GM15510 (cell line): Measurements from ENCODE around the gene WNT6.

Experiments
- POLR2A ChIP-seq: IDR thresholded peaks from 3 replicates; pipeline ENCODE4 v1.6.1; 2011; ENCODE audit warnings: borderline replicate concordance; ENCODE audit not compliant: insufficient read length; ENCODE audit errors: extremely low read depth

Gene WNT6

DNA sequence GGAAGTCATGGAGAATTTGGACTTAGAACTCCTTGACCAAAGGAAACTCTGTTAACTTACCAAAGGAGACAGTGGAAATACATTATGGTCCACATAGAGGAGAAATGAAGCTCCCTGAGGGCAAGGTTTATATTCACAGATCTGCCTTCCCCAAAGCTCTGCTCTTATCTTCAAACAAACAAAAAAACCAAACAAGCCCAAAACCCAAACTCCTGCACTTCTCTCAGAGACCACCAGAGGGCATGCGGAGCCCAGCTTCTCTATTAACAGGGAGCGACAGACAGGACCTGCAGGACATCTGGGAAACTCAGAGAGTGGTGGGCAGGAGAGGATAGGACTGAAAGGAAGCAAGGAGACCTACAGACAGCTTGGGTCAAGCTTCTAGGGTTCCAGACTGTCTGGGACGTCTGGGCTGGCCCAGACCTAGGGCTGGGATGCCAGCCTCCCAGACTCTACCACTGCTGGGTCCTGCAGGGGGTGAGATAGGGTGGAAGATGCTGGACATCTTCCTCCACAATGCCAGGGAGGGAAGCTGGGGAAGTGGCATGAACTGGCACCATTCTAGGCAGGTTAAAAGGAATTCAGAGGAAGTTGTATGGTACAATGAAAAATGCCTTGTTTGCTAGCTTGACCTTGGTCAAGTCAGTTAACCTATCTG lies 17.1 kb downstream of the WNT6 start:
- TF ChIP-seq POLR2A = no peak

DNA sequence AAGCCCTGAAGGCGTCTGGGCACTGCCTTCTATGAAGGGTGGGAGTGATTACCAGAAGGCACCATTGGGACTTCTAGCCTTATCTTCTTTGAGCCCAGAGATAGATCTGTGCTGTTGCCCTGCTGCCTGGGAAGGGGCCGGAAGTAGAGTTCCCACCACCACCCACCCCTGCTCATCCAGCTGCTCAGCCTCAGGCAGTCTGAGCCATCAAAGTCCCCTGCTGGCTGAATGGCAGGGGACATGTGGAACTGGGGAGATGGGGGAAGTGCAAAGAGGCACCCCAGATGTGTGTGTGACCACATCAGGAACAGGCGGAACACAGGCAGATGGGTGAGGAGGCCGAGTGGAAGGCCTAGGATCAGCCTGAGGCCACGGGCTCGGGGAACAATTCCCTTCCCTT lies 17.7 kb downstream of the WNT6 start:
- TF ChIP-seq POLR2A = no peak

DNA sequence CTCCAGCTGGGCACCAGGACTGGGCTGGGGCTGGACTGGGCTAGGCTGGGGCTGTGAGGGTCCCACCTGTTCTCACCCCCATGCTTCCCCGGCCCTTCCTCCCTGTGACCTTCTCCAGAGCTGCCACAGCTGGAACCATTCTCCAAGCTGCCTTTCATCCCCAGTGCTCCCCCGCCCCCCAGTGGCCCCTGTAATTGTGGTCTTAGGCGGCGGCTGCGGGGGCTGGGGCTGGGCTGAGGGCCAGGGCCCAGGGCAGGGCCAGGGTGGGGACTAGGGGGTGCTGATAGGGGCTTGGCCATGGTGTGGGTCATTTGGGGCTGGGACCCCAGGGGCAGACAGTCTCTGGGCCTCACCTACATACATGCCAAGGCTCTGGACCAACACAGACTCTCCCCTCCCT lies 18.3 kb downstream of the WNT6 start:
- TF ChIP-seq POLR2A = no peak

DNA sequence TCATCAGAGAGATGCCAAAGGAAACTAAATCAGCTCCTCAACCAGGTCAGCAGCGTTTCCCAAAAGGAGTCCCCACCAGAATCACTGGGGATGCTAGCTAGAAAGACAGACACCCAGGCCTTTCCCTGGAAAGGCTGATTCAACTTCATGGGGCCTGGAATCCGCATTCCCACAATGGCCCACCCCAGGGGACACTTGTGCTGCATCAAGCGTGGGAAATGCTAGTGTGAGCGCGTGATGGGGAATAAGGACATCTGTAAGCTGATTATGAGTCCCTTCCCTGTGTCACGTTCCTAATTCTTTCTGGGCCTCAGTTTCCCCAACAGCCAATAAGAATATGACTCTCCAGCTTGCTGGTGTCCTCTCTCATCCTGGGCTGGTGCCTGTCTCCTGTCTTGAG lies 18.9 kb downstream of the WNT6 start:
- no peak for TF ChIP-seq POLR2A

DNA sequence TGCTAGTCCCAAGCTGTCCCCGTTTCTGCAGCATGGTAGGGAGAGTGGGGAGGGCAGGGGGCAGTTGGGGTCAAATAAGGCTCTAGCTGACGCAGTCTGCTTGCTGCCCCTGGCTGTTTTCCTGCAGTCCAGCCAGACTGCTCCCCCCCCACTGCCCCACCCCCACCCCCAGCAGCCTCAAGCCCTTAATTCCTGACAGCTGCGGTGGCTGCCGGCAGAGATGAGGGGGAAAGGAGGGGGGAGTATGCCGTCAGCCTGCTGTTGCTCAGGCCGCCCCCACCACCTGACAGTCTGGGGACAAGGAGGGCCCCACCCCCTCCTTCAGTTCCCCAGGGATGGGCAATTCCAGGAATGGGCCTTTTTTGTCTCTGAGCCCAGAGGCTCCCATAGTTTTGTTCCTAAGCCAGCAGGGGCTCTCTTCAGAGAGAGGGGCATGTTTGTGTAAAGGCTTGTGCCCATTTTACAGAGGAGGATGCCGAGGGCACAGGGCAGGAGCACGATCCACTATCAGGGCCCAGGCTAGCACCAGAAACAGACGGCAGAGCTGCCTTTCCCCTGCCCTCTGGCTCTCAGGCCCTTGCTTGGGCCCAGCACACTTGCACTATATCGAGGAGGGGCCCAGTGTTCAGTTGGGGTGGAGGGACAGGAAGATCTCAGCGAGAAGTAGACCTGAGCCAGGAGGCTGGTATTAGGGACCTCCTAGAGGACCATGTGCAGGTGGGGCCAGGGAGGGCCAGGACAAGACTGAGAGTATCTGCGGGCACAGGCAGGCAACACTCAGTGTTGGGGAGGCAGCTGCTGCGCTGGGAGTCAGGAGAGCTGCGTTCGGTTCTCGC lies 19.5 kb downstream of the WNT6 start:
- no peak for TF ChIP-seq POLR2A

DNA sequence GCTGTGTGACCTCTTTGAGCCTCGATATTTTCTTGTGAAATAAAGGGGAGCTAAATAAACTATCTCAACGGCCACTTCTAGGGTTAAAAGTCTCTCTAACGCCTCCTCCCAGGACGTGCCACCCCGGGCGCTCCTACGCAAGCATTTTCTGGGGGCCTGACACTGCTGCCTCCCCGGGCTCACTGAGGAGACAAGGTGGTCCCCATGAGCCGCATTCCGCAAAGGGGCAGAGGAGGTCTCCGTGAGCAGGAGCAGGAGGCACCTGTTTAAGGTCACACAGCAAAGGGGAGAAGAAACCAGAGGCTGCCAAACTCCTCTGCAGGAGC lies 20.1 kb downstream of the WNT6 start:
- TF ChIP-seq POLR2A = no peak

DNA sequence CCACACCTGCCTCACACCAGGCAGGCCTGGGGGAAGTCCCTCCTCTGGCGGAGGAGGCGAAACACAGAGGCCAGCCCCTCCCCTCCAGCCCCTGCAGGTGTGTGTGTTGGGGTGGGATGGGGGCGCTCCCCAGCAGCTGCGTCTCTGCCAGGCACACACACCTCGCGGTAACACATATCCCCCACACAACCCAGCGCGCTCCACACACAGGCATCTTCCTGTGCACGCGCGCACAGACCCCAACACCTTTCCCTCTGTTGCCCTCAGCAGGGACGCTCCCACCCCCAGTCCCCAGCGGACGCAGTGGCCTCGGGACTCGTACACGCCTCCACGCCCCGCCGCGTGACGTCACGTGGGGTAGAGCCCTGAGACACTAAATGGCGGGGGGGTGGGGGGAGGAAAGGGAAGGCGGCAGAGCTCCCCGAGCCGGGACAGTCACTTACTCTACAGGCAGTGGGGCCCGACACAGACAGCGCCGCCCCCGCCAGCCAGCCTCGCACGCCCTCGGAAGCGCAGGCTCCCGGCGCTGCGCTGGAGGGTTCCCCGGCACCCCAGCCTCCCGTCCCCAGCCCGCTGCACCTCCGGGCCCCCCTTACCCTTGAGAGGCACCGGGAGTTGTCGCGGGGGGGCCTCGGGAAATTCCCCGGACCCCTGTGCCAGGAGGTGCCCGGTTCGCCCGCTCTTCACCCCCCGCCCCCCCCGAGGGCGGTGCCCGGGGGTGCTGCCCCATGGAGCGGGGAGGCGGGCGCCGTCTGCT lies 20.7 kb downstream of the WNT6 start, which contains the start of gene WNT10A:
Gene WNT10A, plus strand, starts transcription at position 751 of the 757 bp plus-strand sequence. CDS start 144 bp downstream, outside the sequence.
- peak; percentile 61 for TF ChIP-seq POLR2A

DNA sequence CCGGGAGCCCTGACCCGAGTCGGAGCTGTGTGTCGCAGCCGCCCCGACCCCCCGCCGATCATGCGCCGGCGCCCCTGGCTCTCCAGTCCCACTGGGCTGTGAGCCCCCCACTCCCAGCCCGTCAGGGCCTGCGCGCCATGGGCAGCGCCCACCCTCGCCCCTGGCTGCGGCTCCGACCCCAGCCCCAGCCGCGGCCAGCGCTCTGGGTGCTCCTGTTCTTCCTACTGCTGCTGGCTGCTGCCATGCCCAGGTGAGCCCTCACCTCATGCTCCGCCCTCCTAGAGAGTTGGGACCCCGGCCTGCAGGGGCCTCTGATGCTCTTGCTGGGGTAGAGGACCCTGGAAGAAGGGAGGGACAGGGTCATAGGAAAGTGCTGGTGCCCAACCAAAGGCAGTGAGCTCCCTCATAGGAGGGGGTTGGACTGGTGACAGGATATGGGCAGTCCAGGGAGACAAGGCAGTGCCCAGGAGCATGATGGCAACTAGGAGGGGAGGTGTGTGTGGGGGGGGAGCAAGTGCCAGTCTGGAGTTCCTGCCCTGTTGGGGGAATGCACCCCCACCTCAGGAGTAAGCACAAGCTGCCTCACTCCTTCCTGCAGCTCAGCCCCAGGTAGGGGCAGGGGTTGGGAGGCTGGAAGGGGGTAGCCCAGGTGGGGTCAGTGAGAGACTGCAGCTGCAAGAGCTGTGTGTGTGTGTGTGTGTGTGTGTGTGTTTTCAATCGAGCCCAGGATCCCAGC lies 21.4 kb downstream of the WNT6 start:
- TF ChIP-seq POLR2A = no peak

DNA sequence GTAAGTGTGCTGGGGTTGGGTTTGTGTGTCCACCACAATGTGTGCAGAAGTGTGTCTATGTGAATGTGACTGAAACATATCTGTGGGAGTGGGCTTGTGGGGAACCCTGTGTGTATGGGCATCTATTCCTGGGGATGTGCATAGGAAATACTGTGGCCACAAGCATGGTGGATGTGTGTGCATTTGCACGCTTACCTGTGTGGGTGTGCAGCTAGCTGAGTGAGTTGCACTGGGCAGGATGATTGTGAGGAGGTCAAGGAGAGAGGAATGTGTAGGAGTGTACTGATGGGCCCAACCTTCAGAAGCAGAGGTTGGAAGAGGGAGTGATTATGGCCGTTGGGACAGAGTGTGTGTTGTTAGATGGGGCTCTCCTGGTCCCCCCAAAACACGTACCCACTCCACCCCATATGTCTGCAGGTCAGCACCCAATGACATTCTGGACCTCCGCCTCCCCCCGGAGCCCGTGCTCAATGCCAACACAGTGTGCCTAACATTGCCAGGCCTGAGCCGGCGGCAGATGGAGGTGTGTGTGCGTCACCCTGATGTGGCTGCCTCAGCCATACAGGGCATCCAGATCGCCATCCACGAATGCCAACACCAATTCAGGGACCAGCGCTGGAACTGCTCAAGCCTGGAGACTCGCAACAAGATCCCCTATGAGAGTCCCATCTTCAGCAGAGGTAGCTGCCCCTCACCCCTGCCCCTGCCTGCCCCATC lies 22.3 kb downstream of the WNT6 start:
- no peak for TF ChIP-seq POLR2A

DNA sequence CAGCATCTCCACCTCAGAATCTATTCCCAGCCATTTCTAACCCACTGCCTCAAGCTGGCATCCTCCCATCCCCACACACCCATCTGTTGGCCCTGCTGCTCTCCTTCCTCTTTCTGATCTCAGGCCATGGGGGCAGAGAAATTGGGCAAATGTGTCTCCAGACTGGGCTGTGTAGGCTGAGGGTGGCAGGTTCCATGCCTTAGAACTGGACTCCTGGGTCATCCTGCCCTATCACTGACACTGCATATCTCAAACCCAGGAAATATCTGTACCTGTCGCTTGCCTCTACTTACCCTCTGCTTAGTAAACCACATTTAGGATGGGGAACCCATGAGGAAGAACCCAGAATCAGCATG lies 22.8 kb downstream of the WNT6 start:
- TF ChIP-seq POLR2A = no peak

DNA sequence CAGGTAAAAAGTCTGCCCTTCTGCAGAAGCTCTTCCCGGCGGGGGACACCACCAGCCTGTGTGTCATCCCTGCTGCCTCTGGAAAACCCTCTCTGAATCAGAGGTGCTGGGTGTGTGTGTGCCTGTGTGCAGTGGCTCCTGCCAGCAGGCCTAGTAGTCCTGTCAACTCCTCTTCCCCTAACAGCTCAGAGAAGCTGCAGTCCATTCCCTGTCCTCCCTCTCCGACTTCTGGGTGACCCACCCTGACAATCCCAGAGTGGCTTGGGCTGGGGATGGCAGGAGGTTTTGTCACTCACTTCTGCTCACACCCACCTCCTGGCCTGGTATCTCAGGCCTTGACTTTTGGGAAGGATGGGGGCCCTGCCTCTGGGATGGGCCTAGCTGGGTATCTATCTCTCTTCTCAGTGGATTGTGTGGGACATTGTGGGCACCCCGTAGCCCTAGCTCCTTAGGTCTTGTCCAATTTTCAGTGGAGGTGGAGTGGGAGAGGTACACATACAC lies 23.3 kb downstream of the WNT6 start:
- no peak for TF ChIP-seq POLR2A

DNA sequence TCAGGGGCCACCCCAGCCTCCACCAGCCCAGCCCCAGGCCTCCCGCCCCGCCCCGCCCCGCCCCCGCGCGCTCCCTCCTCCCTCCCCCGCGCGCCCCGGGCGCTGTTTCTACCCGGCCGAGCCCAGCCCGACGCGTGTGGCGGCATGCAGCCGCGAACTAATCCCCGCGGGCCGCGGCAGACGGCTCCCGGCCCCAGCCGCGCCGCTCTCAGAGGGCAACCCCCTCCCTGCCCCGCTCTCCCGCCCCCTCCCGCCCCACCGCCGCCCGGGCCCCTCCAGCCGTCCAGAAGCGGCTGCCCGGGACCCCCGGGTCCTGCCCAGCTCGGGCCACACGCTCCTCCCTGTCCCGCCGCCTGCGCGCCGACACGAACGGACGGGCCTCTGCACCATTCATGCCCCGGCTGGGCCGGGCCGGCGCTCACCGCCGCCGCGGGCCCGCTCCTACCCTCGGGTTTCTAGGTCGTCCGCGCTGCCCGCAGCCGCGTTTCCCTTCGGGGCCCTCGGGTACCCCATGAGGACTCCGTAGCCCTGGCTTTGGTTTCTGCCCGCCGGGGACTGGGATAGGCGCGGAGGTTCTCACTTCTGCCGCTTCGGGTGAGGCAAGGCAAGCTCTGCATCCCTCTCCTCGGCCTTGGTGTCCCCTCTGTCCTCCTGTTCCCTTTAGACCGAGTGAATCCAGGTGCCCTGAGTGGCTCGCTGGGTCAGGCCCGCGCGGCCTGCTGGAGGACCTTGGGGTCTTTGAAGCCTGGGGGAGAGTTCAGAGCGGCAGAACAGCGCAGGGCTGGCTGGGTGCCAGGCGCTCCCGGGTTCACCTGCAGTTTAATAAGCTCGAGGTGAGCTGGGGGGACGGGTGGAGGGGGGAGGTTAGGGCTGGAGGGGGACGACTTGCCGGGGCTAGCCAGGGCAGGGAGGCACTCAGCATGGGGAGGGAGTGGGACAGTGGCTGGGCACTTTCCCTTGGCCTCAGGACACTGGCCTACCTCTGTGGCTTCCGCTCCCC lies 24.2 kb downstream of the WNT6 start:
- peak; percentile 27 for TF ChIP-seq POLR2A

DNA sequence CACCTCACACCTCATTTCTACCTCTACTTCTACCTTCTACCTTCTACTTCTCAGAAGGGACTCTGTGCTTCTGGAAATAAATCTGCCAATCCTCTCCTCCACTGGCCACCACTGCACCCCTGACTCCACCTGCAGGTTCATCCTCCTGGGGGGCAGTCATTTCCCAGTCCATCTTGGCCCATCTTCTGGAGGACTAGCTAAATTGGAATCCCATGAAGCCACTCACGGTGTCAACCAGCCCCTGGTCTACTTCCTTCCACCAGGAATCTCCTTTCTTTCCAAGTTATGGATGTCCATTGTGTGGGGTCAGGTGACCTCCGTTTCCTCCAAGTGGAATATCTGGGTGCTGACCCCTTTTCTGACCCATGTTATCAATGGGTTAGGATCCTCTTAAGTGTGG lies 24.9 kb downstream of the WNT6 start:
- TF ChIP-seq POLR2A = no peak
